ENCODE data around the gene ASB11. TPM values are rescaled to one million over a fixed set of nuclear protein-coding genes. Genes with fewer than 3 reads are reported as not detected.
"Not testable (repeated sequence)": the region's sequence is repeated elsewhere in the genome, so short reads cannot be mapped to it uniquely, and the experiment has no call there.

The ASB11 gene
- total and polyA plus RNA-seq, 2 donors from 2014 or later = 0.41 TPM; not detected in 1

- Histone ChIP-seq H3K9me3 (ENCODE audit: control insufficient read depth in 2 of 3, insufficient read depth in 1 of 3, low read length in 3 of 3) (no peaks in the 10 kb centered on the region), H3K36me3 (ENCODE audit: control insufficient read depth in 2 of 3, insufficient read depth in 3 of 3, low read length in 3 of 3) (no peaks in the 10 kb centered on the region), H3K27me3 (ENCODE audit: control insufficient read depth, insufficient read depth, low read length) (no peaks in the 10 kb centered on the region), H3K9ac (ENCODE audit: low read length in 3 of 3) (no peak overlapping the region), H3K27ac (ENCODE audit: low read depth in 2 of 2, low read length in 2 of 2) (peak overlapping the region in 1 of 2 donors; percentile 47), H3K4me3 (ENCODE audit: low read length in 3 of 3) (no peak overlapping the region), H3K4me1 (ENCODE audit: control insufficient read depth in 2 of 3, insufficient read depth in 2 of 3, low read depth in 1 of 3, low read length in 3 of 3) (no peaks in the 10 kb centered on the region)
- FAIRE-seq = peak; percentile 91
- TF ChIP-seq CTCF (IDR thresholded peaks at IDR 0.05; ENCODE audit: borderline replicate concordance, extremely low read depth, insufficient read depth) = no peak
- intact Hi-C loops (cut with DNase I) = no loop called here
- DNase-seq = peak in 2 of 5 donors; percentile 50 to 83
Observed at GRCh38 chrX:15310117-15310516, 5.3 kb downstream of the ASB11 start.

GRCh38 chrX:15305899-15306298 lies 9.5 kb downstream of the ASB11 start:
- H3K27ac ChIP-seq (ENCODE audit: low read depth in 2 of 2, low read length in 2 of 2); DNase-seq; H3K4me3 ChIP-seq (ENCODE audit: low read length in 3 of 3); H3K4me1 ChIP-seq (ENCODE audit: control insufficient read depth in 2 of 3, insufficient read depth in 2 of 3, low read depth in 1 of 3, low read length in 3 of 3); H3K9me3 ChIP-seq (ENCODE audit: control insufficient read depth in 2 of 3, insufficient read depth in 1 of 3, low read length in 3 of 3); H3K27me3 ChIP-seq (ENCODE audit: control insufficient read depth, insufficient read depth, low read length); FAIRE-seq; H3K36me3 ChIP-seq (ENCODE audit: control insufficient read depth in 2 of 3, insufficient read depth in 3 of 3, low read length in 3 of 3); intact Hi-C loops (cut with DNase I); H3K9ac ChIP-seq (ENCODE audit: low read length in 3 of 3): not testable (repeated sequence)

- TF ChIP-seq CTCF (IDR thresholded peaks at IDR 0.05; ENCODE audit: borderline replicate concordance, extremely low read depth, insufficient read depth) = no peak
- DNase-seq (peak in 3 of 5 donors; percentile 24 to 47 (median 36)), FAIRE-seq (no peak)
- H3K4me1 ChIP-seq (ENCODE audit: control insufficient read depth in 2 of 3, insufficient read depth in 2 of 3, low read depth in 1 of 3, low read length in 3 of 3) = peaks cover 0 to 7% (median 0%) of the 10 kb centered on the region in 3 donors
- intact Hi-C loops (cut with DNase I) = no loop called here
- peaks cover 2% of the 10 kb centered on the region for H3K27me3 ChIP-seq (ENCODE audit: control insufficient read depth, insufficient read depth, low read length)
- no peak overlapping the region for H3K9ac ChIP-seq (ENCODE audit: low read length in 3 of 3)
- H3K4me3 ChIP-seq (ENCODE audit: low read length in 3 of 3) = no peak overlapping the region
- H3K36me3 ChIP-seq (ENCODE audit: control insufficient read depth in 2 of 3, insufficient read depth in 3 of 3, low read length in 3 of 3) = no peaks in the 10 kb centered on the region
- H3K9me3 ChIP-seq (ENCODE audit: control insufficient read depth in 2 of 3, insufficient read depth in 1 of 3, low read length in 3 of 3) = no peaks in the 10 kb centered on the region
- H3K27ac ChIP-seq (ENCODE audit: low read depth in 2 of 2, low read length in 2 of 2) = no peak overlapping the region
Observed at GRCh38 chrX:15301924-15302323, 13.5 kb downstream of the ASB11 start.

GRCh38 chrX:15299941-15300851 lies 15.2 kb downstream of the ASB11 start:
- Histone ChIP-seq H3K9ac (ENCODE audit: low read length in 3 of 3) (no peak overlapping the region), H3K36me3 (ENCODE audit: control insufficient read depth in 2 of 3, insufficient read depth in 3 of 3, low read length in 3 of 3) (no peaks in the 10 kb centered on the region), H3K4me1 (ENCODE audit: control insufficient read depth in 2 of 3, insufficient read depth in 2 of 3, low read depth in 1 of 3, low read length in 3 of 3) (peaks cover 0 to 7% (median 0%) of the 10 kb centered on the region in 3 donors), H3K27ac (ENCODE audit: low read depth in 2 of 2, low read length in 2 of 2) (peak overlapping the region in 1 of 2 donors; percentile 67), H3K4me3 (ENCODE audit: low read length in 3 of 3) (peak overlapping the region in 1 of 3 donors; percentile 15), H3K27me3 (ENCODE audit: control insufficient read depth, insufficient read depth, low read length) (peaks cover 2% of the 10 kb centered on the region), H3K9me3 (ENCODE audit: control insufficient read depth in 2 of 3, insufficient read depth in 1 of 3, low read length in 3 of 3) (no peaks in the 10 kb centered on the region)
- no peak for TF ChIP-seq CTCF (IDR thresholded peaks at IDR 0.05; ENCODE audit: borderline replicate concordance, extremely low read depth, insufficient read depth)
- peak in 2 of 5 donors; percentile 40 to 43 for DNase-seq
- FAIRE-seq = peak; percentile 99
- intact Hi-C loops (cut with DNase I) = no loop called here
